HG03520 (cell line): Measurements from ENCODE around the gene RGS6.

Experiments used
- ATAC-seq: cut with Tn5 transposase; IDR thresholded peaks from one replicate; pipeline ENCODE4 v1.9.1; 2021; ENCODE audit warnings: mild to moderate bottlenecking, moderate library complexity; ENCODE audit not compliant: unreplicated experiment

RGS6 gene

GRCh38 chr14:72154645-72155378 is 222.6 kb downstream of the RGS6 start:
- no peak for ATAC-seq

- ATAC-seq = no peak
Observed at GRCh38 chr14:72155379-72155993, 223.3 kb downstream of the RGS6 start.

DNA sequence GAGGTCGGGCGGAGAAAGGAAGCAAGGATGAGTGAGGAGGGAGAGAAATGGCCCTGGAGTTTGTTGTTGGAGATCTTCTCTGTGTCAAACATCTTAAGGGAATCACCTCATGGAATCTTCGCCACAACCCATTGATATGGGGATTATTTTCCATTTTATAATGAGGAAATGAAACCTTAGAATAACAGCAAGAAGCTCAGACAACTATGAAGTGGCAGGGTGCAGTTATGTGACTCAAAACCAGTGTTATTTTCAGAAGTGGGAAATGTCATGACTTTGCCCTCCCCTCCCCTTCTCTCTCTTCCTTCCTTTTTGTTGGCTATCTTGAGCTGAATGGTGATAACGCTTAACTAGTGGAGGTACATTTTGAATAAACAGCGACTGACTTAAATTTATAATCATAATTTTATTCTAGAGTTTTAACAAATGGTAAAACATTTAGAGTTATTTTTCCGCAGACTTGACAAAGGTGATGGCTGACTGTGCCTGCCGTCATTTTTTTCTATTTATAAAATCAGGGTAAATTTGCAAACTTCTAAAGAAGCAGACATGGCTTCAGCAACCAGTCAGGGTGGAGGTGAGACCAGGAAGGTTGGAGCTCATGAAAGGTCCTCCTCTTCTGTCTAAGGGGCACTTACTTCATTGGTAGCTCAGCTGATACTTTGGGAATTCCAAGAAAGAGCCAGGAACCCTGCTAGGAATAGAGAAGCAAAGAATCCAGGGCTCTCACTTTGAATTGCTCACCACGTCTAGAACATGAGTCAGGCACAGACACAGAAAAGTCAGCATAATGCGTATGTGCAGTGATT is 232.4 kb downstream of the RGS6 start:
- ATAC-seq = no peak

- ATAC-seq = no peak
Observed at GRCh38 chr14:72165229-72165698, 233.0 kb downstream of the RGS6 start.

- no peak for ATAC-seq
Observed at GRCh38 chr14:72169521-72169920, 237.3 kb downstream of the RGS6 start.

DNA sequence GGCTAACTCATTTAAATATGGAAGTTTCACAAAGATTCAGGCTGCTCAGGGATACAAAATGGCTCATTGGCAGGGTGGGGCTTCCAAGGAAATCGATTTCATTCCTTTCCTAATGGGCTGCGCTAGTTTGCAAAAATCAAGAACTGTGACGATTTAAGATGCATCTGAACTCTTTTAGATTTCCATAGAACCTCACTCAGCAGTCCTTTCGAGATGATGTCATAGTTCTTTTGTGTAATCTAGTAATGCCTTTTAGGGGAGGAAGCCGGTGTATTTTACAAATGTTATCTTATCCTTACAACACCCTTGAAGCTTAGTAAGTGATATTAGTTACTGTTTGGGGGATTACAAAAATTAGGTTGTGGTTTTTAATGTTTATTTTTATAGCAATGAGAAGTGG is 239.8 kb downstream of the RGS6 start:
- no peak for ATAC-seq

- no peak for ATAC-seq
Observed at GRCh38 chr14:72172597-72172996, 240.4 kb downstream of the RGS6 start.

DNA sequence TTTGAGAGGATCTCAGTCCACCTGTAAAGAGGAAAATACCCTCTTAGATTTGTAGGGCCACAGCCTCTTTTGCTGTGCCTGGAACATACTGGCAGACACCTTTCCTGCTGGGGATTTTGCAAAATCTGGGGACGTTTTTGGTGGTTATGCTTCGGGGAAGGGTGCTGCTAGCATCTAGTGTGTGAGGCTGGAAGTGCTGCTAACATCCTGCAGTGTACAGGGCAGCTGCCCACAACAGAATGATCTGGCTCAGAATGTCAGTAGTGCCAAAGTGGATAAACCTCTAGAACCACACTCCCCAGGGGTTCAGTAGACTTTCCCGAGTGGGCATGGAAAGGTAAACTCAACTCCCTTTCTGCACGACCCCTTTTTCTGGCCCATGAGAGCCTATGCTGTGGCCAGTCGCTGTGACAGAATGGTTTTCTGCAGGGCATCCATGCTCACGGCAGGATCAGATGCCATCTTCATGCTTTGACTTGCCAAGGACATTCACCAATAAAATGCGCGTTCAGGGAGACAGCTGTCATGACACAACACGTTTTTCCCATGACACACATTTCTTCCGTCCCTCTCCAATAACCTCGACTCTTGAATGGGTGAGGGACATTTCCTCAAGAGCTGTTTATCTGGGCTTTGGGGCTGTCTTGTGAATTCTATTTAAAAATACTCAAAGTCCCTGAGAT is 240.9 kb downstream of the RGS6 start:
- ATAC-seq = no peak

DNA sequence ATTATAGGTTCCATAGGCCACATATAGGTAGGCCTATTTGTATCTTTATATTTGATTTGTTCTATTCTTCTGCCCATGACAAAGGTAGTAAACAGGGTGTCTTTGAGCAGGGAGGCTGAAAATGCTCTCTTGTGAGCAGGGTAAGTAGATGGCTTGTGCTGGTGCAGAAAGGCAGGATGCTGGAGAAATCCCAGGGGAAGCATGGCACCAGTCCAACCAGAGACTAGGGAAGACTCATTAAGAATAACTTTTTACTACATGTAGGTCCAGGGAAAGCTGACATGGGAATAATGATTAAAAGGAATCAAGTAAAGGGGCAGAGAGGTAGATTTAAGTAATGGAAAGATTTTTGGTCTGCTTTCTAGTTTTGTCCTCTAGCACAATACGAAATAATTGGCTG is 245.0 kb downstream of the RGS6 start:
- ATAC-seq = no peak

DNA sequence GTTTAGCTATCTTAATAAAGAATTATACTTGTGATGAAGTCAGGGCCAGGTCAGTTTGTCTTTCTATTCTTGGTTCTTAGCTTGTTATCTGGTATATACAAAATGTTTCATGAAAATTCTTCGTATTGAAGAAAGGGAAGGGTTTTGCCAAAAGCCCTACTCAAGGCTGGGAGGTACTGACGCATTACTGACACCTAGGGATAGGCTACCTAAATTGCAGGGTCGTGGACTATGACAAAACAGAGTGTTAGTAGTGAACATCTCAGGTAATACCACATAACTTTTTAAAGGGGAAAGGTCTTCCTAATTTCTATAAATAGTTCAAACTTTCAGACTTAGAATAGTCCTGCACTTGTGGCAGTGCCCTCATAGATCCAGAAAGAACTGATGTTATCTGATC is 246.3 kb downstream of the RGS6 start:
- no peak for ATAC-seq

GRCh38 chr14:72182708-72183432 is 250.6 kb downstream of the RGS6 start:
- no peak for ATAC-seq

DNA sequence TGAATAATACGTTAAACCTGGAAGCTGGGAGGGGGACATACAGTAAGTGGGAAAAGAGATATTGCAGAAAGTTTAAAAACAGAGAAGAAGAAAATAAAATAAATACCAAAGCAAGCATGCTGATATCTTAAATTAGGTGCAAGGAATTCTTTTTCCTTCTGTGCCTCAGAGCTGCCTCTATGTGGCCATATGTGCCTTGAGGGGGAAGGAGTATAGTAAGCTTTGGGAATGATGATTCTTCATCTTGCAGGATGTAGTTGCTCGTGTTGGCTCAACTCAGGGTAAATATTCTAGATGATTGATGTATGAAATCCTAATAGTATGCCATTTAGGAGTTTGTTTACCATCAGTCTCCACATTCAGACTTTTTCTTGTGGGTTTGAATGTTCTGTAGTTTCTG is 251.4 kb downstream of the RGS6 start:
- ATAC-seq = no peak

- no peak for ATAC-seq
Observed at GRCh38 chr14:72186523-72186922, 254.3 kb downstream of the RGS6 start.

- ATAC-seq = no peak
Observed at GRCh38 chr14:72196237-72197015, 264.2 kb downstream of the RGS6 start.

DNA sequence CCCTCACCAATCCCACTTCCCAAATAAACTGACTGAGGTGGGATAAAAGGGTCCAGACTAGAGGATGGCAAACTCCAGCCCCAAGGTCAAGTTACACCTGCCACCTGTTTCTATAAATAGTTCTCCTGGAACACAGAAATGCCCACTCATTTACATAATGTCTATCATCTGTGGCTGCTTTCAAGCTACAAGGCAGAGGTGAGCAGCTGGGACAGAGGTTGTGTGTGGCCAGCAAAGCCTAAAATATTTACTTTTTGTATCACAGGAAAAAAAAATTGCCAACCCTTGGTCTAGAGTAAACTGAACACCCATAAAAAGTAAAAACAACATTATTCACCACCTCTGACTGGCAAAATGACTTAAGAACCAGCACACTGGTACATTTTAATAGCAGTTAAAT is 269.4 kb downstream of the RGS6 start:
- no peak for ATAC-seq

DNA sequence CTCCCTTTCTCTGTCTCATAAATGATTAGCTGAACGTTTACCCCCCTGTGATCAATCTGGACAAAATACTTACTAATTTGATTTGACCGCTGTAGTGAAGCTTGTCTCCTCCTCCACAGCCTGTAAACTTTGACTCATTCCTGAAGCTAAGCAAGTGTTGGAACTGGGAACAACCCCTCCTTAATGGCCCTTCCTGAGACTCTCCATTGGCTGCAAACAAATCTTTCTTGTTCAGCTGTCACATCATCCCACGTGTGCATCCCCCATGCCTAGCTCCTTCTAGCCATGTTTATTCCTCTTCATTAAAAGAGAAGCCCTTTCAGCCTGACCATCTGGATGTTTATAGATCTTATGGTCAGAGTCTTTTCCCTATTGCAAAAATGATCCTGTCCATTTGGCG is 281.2 kb downstream of the RGS6 start:
- no peak for ATAC-seq

DNA sequence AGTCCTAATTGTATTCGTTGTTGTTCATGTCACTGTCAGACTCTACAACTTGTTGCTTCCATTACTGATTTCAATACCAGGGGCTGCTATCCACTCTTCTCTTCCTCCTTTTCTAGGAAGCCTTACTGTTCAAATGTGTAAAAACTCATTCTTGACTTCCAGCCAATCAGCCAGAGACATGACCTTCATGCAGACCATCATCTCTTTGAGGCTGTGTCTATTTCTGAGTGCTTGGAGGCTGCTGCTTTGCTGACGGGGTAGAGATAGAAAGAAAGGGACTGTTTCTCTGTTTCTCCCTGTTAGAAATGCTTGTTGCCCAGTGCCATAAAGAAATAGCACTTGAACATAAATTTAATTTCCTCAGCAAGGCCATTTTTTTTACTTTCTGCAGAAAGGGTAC is 282.9 kb downstream of the RGS6 start:
- ATAC-seq = no peak

DNA sequence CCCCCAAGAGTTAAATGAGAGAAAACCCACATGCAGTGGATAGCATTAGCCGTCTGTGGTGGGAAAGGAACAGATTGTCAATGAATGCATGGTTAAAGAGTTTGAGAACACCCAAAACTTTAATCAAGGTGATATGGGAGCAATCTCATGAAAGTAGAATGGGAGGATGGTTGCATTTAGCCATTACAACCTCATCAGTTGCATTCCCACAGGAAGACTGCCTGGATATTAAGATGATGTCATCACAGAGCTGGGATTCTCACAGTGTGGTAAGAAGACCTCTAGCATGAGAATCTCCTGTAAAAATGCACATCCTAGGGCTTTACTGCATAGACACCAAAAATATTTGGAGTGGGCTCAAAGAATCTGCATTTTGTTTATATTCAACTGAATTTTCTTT is 284.9 kb downstream of the RGS6 start:
- ATAC-seq = no peak

GRCh38 chr14:72222046-72222445 is 289.8 kb downstream of the RGS6 start:
- ATAC-seq = no peak

- no peak for ATAC-seq
Observed at GRCh38 chr14:72236629-72237028, 304.4 kb downstream of the RGS6 start.
